ENCODE results near the gene RBMS3.

- TF ChIP-seq ATF3 (CRISPR knock-in tag; conservative IDR thresholded peaks at IDR 0.05) (no peak), CTCF (IDR thresholded peaks at IDR 0.05) (no peak), E2F1 (CRISPR knock-in tag; IDR thresholded peaks at IDR 0.05) (no peak), ELF4 (CRISPR knock-in tag; IDR thresholded peaks at IDR 0.05; ENCODE audit: low read depth) (no peak), E2F4 (CRISPR knock-in tag; IDR thresholded peaks at IDR 0.05; ENCODE audit: borderline replicate concordance, low read depth) (no peak), ATF6 (CRISPR knock-in tag; IDR thresholded peaks at IDR 0.05) (no peak), ZNF232 (CRISPR knock-in tag; IDR thresholded peaks at IDR 0.05) (no peak)
Observed at GRCh38 chr3:29410660-29411405, 130.0 kb downstream of the RBMS3 start.

Data from WTC11 (cell line).